ENCODE results near the gene CCDC154. TPM values are rescaled to one million over a fixed set of nuclear protein-coding genes. Genes with fewer than 3 reads are reported as not detected.

The CCDC154 gene
- total and polyA plus RNA-seq, 10 of the 15 experiments (the other 5 are each of a cell fraction or from before 2014, with no cell fraction given): 0.06 to 0.26 (median 0.25) TPM; not detected in 7

GRCh38 chr16:1435921-1436697 is 8.2 kb downstream of the CCDC154 start:
- no peak overlapping the region for H3K9ac ChIP-seq (ENCODE audit: control insufficient read depth, insufficient read depth, low read length)
- H3K4me1 ChIP-seq (ENCODE audit: control insufficient read depth, insufficient read depth, low read length): no peaks in the 10 kb centered on the region
- H3K27ac ChIP-seq (ENCODE audit: control insufficient read depth, insufficient read depth): no peak overlapping the region
- in situ Hi-C loops (cut with MboI): no loop called here
- no peaks in the 10 kb centered on the region for H3K36me3 ChIP-seq (ENCODE audit: control insufficient read depth in 2 of 2, insufficient read depth in 2 of 2, low read length in 1 of 2)
- no peak overlapping the region for H3K4me3 ChIP-seq
- ATAC-seq (no peak), FAIRE-seq (no peak), DNase-seq (ENCODE audit: low read depth, low spot score) (no peak)
- no peak overlapping the region for H2AFZ ChIP-seq (ENCODE audit: control insufficient read depth, low read depth, low read length)
- ChIA-PET CTCF (no interaction called here), SMC1A (ENCODE audit: uncharacterized antibody, unreplicated experiment) (no interaction called here), POLR2A (no interaction called here), RAD21 (ENCODE audit: unreplicated experiment) (no interaction called here)
- BruUV-seq (replicated peaks): no TSS peak
- TF ChIP-seq PAX5 (IDR thresholded peaks at IDR 0.05; ENCODE audit: borderline replicate concordance, low read depth, low read length) (no peak), ATF3 (IDR thresholded peaks at IDR 0.05; ENCODE audit: borderline replicate concordance, extremely low read depth, low read depth, low read length) (no peak)
- intact Hi-C loops (cut with micrococcal nuclease; ENCODE audit: unreplicated experiment): no loop called here
- H3K4me2 ChIP-seq (ENCODE audit: control insufficient read depth, insufficient read depth): no peak overlapping the region
- H4K20me1 ChIP-seq (ENCODE audit: control insufficient read depth, insufficient read depth): no peaks in the 10 kb centered on the region
- 62% methylated on average over 30 of the region's 32 CpGs for WGBS (ENCODE audit: insufficient coverage, insufficient replicate concordance, low lambda C conversion rate, missing lambda C conversion rate)
- peaks cover 0 to 7% of the 10 kb centered on the region in 2 experiments for H3K27me3 ChIP-seq (replicated peaks in 1 of 2; ENCODE audit: control insufficient read depth in 2 of 2, insufficient read depth in 2 of 2, low read length in 1 of 2)
- no peaks in the 10 kb centered on the region for H3K9me3 ChIP-seq (replicated peaks; ENCODE audit: control insufficient read depth, insufficient read depth, low read length)
- H3K79me2 ChIP-seq (ENCODE audit: control insufficient read depth, insufficient read depth, low read length): no peaks in the 10 kb centered on the region

- Histone ChIP-seq H4K20me1 (ENCODE audit: control insufficient read depth, insufficient read depth) (no peaks in the 10 kb centered on the region; the same call in 1 of the 2 replicates), H3K79me2 (ENCODE audit: control insufficient read depth, insufficient read depth, low read length) (no peaks in the 10 kb centered on the region), H2AFZ (ENCODE audit: control insufficient read depth, low read depth, low read length) (no peak overlapping the region), H3K4me3 (no peak overlapping the region), H3K4me1 (ENCODE audit: control insufficient read depth, insufficient read depth, low read length) (no peaks in the 10 kb centered on the region), H3K9ac (ENCODE audit: control insufficient read depth, insufficient read depth, low read length) (no peak overlapping the region), H3K27me3 (replicated peaks in 1 of 2; ENCODE audit: control insufficient read depth in 2 of 2, insufficient read depth in 2 of 2, low read length in 1 of 2) (peaks cover 0 to 10% of the 10 kb centered on the region in 2 experiments), H3K4me2 (ENCODE audit: control insufficient read depth, insufficient read depth) (no peak overlapping the region), H3K27ac (ENCODE audit: control insufficient read depth, insufficient read depth) (no peak overlapping the region), H3K36me3 (ENCODE audit: control insufficient read depth in 2 of 2, insufficient read depth in 2 of 2, low read length in 1 of 2) (no peaks in the 10 kb centered on the region), H3K9me3 (replicated peaks; ENCODE audit: control insufficient read depth, insufficient read depth, low read length) (no peaks in the 10 kb centered on the region)
- ChIA-PET POLR2A (no interaction called here), SMC1A (ENCODE audit: uncharacterized antibody, unreplicated experiment) (no interaction called here), CTCF (no interaction called here), RAD21 (ENCODE audit: unreplicated experiment) (no interaction called here)
- in situ Hi-C loops (cut with MboI): no loop called here
- intact Hi-C loops (cut with micrococcal nuclease; ENCODE audit: unreplicated experiment): no loop called here
- WGBS (ENCODE audit: insufficient coverage, insufficient replicate concordance, low lambda C conversion rate, missing lambda C conversion rate): 75% methylated on average over 38 of the region's 40 CpGs
- BruUV-seq (replicated peaks): no TSS peak
- FAIRE-seq: no peak
- DNase-seq (ENCODE audit: low read depth, low spot score): no peak
- no peak for ATAC-seq
- TF ChIP-seq ZNF687 (IDR thresholded peaks at IDR 0.05) (no peak), RELA (IDR thresholded peaks at IDR 0.05; ENCODE audit: borderline replicate concordance, partially characterized antibody) (no peak), NRF1 (conservative IDR thresholded peaks at IDR 0.05; ENCODE audit: low read depth, low read length) (no peak), ZNF622 (IDR thresholded peaks at IDR 0.05) (no peak), USF1 (IDR thresholded peaks at IDR 0.05; ENCODE audit: borderline replicate concordance, extremely low read length, insufficient read depth, low read depth, low read length) (no peak), KAT2A (conservative IDR thresholded peaks at IDR 0.05; ENCODE audit: control insufficient read depth, low read depth, low read length) (no peak), TARDBP (IDR thresholded peaks at IDR 0.05; ENCODE audit: borderline replicate concordance) (no peak)
These were observed 9.4 kb downstream of the CCDC154 start for GRCh38 chr16:1434644-1435592.

All from GM12878 (cell line).